ENCODE data around the gene AP3S2.

GRCh38 chr15:89783111-89783860 lies 110.5 kb downstream of the AP3S2 start:
- TF ChIP-seq, protein P1, sequence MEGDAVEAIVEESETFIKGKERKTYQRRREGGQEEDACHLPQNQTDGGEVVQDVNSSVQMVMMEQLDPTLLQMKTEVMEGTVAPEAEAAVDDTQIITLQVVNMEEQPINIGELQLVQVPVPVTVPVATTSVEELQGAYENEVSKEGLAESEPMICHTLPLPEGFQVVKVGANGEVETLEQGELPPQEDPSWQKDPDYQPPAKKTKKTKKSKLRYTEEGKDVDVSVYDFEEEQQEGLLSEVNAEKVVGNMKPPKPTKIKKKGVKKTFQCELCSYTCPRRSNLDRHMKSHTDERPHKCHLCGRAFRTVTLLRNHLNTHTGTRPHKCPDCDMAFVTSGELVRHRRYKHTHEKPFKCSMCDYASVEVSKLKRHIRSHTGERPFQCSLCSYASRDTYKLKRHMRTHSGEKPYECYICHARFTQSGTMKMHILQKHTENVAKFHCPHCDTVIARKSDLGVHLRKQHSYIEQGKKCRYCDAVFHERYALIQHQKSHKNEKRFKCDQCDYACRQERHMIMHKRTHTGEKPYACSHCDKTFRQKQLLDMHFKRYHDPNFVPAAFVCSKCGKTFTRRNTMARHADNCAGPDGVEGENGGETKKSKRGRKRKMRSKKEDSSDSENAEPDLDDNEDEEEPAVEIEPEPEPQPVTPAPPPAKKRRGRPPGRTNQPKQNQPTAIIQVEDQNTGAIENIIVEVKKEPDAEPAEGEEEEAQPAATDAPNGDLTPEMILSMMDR (IDR thresholded peaks at IDR 0.05; ENCODE audit: low read length): no peak
- TF ChIP-seq EZH2phosphoT487 (IDR thresholded peaks at IDR 0.05; ENCODE audit: low read length) (no peak), EZH2 (optimal IDR thresholded peaks at IDR 0.05; ENCODE audit: low read depth, low read length) (no peak)
